Peyer's patch (tissue), 4 donors: Measurements from ENCODE around the gene RNF213.

Experiments
- CTCF ChIP-seq, 6 experiments: fragments of 450-650 bp in 4 of 6; fragments of 200-600 bp in 2 of 6; sonication (generic) in 1 of 6; IDR thresholded peaks; one replicate each; pipeline ENCODE4 v1.5.1; 2017 to 2019; ENCODE audit warnings: antibody characterized with exemption in 6 of 6, mild to moderate bottlenecking in 3 of 6, moderate library complexity in 1 of 6
- POLR2A ChIP-seq, 2 donors: fragments of 450-650 bp; IDR thresholded peaks; one replicate each; pipeline ENCODE4 v1.5.1; 2017; ENCODE audit warnings: antibody characterized with exemption in 2 of 2, mild to moderate bottlenecking in 2 of 2, moderate library complexity in 2 of 2

DNA sequence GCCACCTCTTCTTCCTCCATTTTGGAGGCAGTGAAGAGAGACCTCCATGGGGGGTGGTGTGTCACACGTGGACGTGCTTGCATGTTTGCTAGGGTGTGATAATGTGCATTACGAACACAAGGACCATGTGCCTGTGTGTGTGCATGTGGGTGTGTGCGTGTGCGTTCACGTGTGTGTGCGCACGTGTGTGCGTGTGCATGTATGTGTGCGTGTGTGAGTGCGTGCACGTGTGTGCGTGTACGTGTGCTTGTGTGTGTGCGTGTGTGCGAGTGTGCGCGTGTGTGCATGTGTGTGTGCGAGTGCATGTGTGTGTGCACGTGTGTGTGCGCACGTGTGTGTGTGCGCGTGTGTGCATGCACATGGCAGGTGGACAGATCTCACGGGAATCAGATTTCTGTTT lies 29.5 kb downstream of the RNF213 start:
- no peak for TF ChIP-seq POLR2A (IDR thresholded peaks at IDR 0.05)
- TF ChIP-seq CTCF (IDR thresholded peaks at IDR 0.05) = no peak
